Activated naive CD4-positive, alpha-beta T cell treated with anti-CD3 and anti-CD28 coated beads, Interleukin-2, amount 50 U/mL, for 72 hours (primary cell): ENCODE results near the gene GRIA2. TPM values are rescaled to one million over a fixed set of nuclear protein-coding genes. Genes with fewer than 3 reads are reported as not detected.
"Not testable (repeated sequence)": the region's sequence is repeated elsewhere in the genome, so short reads cannot be mapped to it uniquely, and the experiment has no call there.

Source experiments
- ATAC-seq, 2 donors: fragments of 150-1000 bp; cut with Tn5 transposase; 2 replicates each; pipeline ENCODE4 v1.10.0; 2021; ENCODE audit warnings: mild to moderate bottlenecking in 2 of 2, moderate library complexity in 2 of 2
- DNase-seq, 2 donors: peaks; one replicate each; pipeline ENCODE4 v3.0.0; 2021 to 2022; ENCODE audit warnings: low spot score in 2 of 2
- H3K27ac Mint-ChIP-seq, 2 donors: one replicate each; pipeline ENCODE4 v1.8.0; 2022; ENCODE audit warnings: mild to moderate bottlenecking in 2 of 2, mixed read lengths in 2 of 2
- H3K36me3 Mint-ChIP-seq, 2 donors: one replicate each; pipeline ENCODE4 v1.8.0; 2022; ENCODE audit warnings: mixed read lengths in 2 of 2
- H3K9me3 Mint-ChIP-seq, 2 donors: one replicate each; pipeline ENCODE4 v1.8.0; 2022; ENCODE audit warnings: mixed read lengths in 2 of 2
- total RNA-seq, 2 donors: library from RNA; stranded (reverse); gene quantifications; one replicate each; pipeline ENCODE4 v1.2.3, GENCODE V29; 2022

GRIA2 gene
- total RNA-seq, result not detected

GRCh38 chr4:157220371-157220881 is at the start of gene GRIA2:
Gene GRIA2 (plus strand): TSS chr4:157220728. CDS start chr4:157221043, 315 bp downstream.
- no peak within 1 kb of the TSS for H3K27ac Mint-ChIP-seq
- peaks cover 7 to 23% of the 10 kb centered on the region in 2 donors for H3K9me3 Mint-ChIP-seq
- peaks cover 13 to 45% of the 10 kb centered on the region in 2 donors for H3K36me3 Mint-ChIP-seq
- DNase-seq (no peak), ATAC-seq (peak in 1 of 2 donors; percentile 65)

DNA sequence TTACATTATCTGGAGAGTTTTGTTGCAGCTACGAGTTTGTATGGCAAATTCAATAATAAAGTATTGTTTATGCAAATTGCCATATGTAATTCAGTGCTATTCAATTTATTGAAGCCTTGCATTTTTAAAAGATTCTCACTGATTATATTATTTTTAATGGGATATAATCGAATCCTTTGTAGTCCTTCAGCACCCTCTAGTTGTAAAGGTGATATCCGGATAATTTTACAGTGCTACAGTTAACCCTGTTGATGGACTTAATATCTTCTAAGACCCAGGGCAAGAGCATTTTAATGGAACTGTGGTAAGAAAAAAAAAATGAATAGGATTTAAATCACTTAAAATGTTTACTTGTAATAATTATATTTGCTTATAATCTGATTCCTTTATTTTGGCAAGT is 48.5 kb upstream of the GRIA2 start:
- Mint-ChIP-seq H3K9me3 (peaks cover 0 to 4% of the 10 kb centered on the region in 2 donors), H3K36me3 (no peaks in the 10 kb centered on the region), H3K27ac (no peak overlapping the region)
- DNase-seq (no peak), ATAC-seq (no peak)

GRCh38 chr4:157180268-157180667 is 40.3 kb upstream of the GRIA2 start:
- DNase-seq, H3K36me3 Mint-ChIP-seq, H3K9me3 Mint-ChIP-seq, H3K27ac Mint-ChIP-seq, ATAC-seq: not testable (repeated sequence)

DNA sequence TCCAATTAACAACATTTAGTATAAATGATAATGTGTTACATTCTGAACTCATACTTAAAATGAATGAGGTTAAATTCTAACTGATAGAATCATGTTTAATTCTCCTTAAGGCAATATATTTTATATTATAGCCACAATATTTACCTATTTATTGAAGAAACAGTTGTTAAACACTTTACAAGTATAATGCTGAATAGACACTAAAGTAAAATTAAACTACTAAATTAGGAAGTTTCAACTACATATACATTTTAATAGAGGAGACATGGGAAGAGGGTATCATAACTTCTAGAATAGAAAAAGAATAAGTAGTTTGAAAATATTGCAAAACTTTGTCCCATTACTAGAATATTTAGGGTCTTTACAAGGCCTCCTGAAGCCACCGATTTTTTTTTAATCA is 36.2 kb upstream of the GRIA2 start:
- Mint-ChIP-seq H3K36me3 (no peaks in the 10 kb centered on the region), H3K9me3 (peaks cover 3 to 8% of the 10 kb centered on the region in 2 donors), H3K27ac (no peak overlapping the region)
- no peak for DNase-seq
- ATAC-seq, result no peak

- no peak overlapping the region for H3K27ac Mint-ChIP-seq
- ATAC-seq, result no peak
- no peak for DNase-seq
- peaks cover 7 to 8% of the 10 kb centered on the region in 2 donors for H3K9me3 Mint-ChIP-seq
- no peaks in the 10 kb centered on the region for H3K36me3 Mint-ChIP-seq
These were observed 35.2 kb upstream of the GRIA2 start for GRCh38 chr4:157185363-157185762.

GRCh38 chr4:157195374-157195773 is 25.2 kb upstream of the GRIA2 start:
- DNase-seq, result no peak
- H3K27ac Mint-ChIP-seq, result no peak overlapping the region
- H3K9me3 Mint-ChIP-seq, result peaks cover 0 to 11% of the 10 kb centered on the region in 2 donors
- no peak for ATAC-seq
- H3K36me3 Mint-ChIP-seq, result no peaks in the 10 kb centered on the region

- DNase-seq (no peak), ATAC-seq (no peak)
- Mint-ChIP-seq H3K9me3 (peaks cover 0 to 14% of the 10 kb centered on the region in 2 donors), H3K27ac (no peak overlapping the region), H3K36me3 (no peaks in the 10 kb centered on the region)
These were observed 24.5 kb upstream of the GRIA2 start for GRCh38 chr4:157196046-157196445.

- no peak for ATAC-seq
- peak in 1 of 2 donors; percentile 28 for DNase-seq
- no peak overlapping the region for H3K27ac Mint-ChIP-seq
- H3K36me3 Mint-ChIP-seq, result no peaks in the 10 kb centered on the region
- H3K9me3 Mint-ChIP-seq, result peaks cover 7 to 15% of the 10 kb centered on the region in 2 donors
These were observed 15.8 kb upstream of the GRIA2 start for GRCh38 chr4:157204634-157205244.

GRCh38 chr4:157217708-157218107 is 2.8 kb upstream of the GRIA2 start:
- peaks cover 13 to 39% of the 10 kb centered on the region in 2 donors for H3K36me3 Mint-ChIP-seq
- H3K27ac Mint-ChIP-seq, result no peak overlapping the region
- H3K9me3 Mint-ChIP-seq, result peaks cover 7 to 26% of the 10 kb centered on the region in 2 donors
- ATAC-seq (no peak), DNase-seq (no peak)

GRCh38 chr4:157219711-157220370 is 687 bp upstream of the GRIA2 start:
- no peak overlapping the region for H3K27ac Mint-ChIP-seq
- DNase-seq (no peak), ATAC-seq (no peak)
- H3K36me3 Mint-ChIP-seq, result peaks cover 13 to 45% of the 10 kb centered on the region in 2 donors
- peaks cover 7 to 26% of the 10 kb centered on the region in 2 donors for H3K9me3 Mint-ChIP-seq

GRCh38 chr4:157221426-157221894 is 932 bp downstream of the GRIA2 start:
- Mint-ChIP-seq H3K36me3 (peaks cover 13 to 41% of the 10 kb centered on the region in 2 donors), H3K9me3 (peaks cover 7 to 19% of the 10 kb centered on the region in 2 donors), H3K27ac (no peak overlapping the region)
- ATAC-seq (no peak), DNase-seq (no peak)

- Mint-ChIP-seq H3K27ac (no peak overlapping the region), H3K36me3 (peaks cover 13 to 39% of the 10 kb centered on the region in 2 donors), H3K9me3 (peaks cover 7 to 15% of the 10 kb centered on the region in 2 donors)
- ATAC-seq, result no peak
- no peak for DNase-seq
These were observed 1.6 kb downstream of the GRIA2 start for GRCh38 chr4:157221895-157222770.

GRCh38 chr4:157222771-157223160 is 2.2 kb downstream of the GRIA2 start:
- Mint-ChIP-seq H3K9me3 (peaks cover 7 to 15% of the 10 kb centered on the region in 2 donors), H3K36me3 (peaks cover 13 to 39% of the 10 kb centered on the region in 2 donors), H3K27ac (no peak overlapping the region)
- ATAC-seq, result no peak
- DNase-seq, result no peak

- Mint-ChIP-seq H3K36me3 (peaks cover 13 to 39% of the 10 kb centered on the region in 2 donors), H3K27ac (no peak overlapping the region), H3K9me3 (peaks cover 7 to 15% of the 10 kb centered on the region in 2 donors)
- DNase-seq, result no peak
- no peak for ATAC-seq
These were observed 2.9 kb downstream of the GRIA2 start for GRCh38 chr4:157223456-157223855.

DNA sequence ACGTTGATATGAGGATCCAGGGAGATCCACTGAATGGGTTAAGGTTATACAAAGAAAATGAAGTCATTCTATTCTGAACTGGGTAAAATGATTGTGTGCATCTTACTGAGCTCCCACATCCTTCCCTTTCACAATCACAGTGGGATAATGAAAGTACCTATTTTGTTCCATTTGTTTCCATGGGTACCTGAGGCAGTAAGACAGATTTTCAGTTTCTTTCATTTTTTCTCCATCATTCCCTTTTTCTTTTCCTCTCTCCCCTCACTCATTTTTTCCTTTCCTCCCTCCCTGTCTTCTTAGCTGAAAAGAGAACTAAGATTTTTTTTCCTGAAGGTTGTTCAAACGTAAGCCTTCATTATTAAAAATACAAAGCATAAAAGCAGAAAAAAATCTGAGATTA is 4.6 kb downstream of the GRIA2 start:
- H3K36me3 Mint-ChIP-seq, result peaks cover 13 to 29% of the 10 kb centered on the region in 2 donors
- H3K9me3 Mint-ChIP-seq, result peaks cover under 1 to 12% of the 10 kb centered on the region in 2 donors
- ATAC-seq (no peak), DNase-seq (no peak)
- no peak overlapping the region for H3K27ac Mint-ChIP-seq

DNA sequence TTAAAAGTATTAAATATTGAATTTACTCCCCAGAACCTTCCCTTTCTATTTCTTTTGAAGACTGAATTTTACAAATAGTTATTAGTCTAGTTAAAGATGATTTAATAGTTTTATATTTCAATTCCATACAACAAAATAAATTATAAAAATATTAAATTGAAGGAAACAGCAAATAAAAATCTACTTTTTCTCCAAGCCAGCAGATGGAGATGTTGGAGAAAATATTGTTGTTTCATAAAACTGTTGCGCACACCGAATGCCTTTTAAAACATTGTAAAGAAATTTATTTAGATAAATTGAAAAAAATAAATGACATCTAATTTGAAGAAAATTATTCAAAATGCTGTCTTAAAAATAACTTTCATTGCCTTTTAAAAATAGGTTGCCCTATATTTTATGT is 5.5 kb downstream of the GRIA2 start:
- Mint-ChIP-seq H3K9me3 (peaks cover 5 to 15% of the 10 kb centered on the region in 2 donors), H3K36me3 (peaks cover 9 to 21% of the 10 kb centered on the region in 2 donors), H3K27ac (no peak overlapping the region)
- DNase-seq (no peak), ATAC-seq (no peak)

- ATAC-seq (no peak), DNase-seq (no peak)
- no peak overlapping the region for H3K27ac Mint-ChIP-seq
- peaks cover 3 to 16% of the 10 kb centered on the region in 2 donors for H3K36me3 Mint-ChIP-seq
- H3K9me3 Mint-ChIP-seq, result peaks cover 5 to 14% of the 10 kb centered on the region in 2 donors
These were observed 6.1 kb downstream of the GRIA2 start for GRCh38 chr4:157226601-157227000.
